BJ (cell line): ENCODE results near the gene PCDH9. TPM values are rescaled to one million over a fixed set of nuclear protein-coding genes. Genes with fewer than 3 reads are reported as not detected.

Source experiments
- CTCF ChIA-PET: fragments of 350-600 bp; formaldehyde crosslinking; extraction: SDS; loops from one replicate; lab custom pipeline; 2021; ENCODE audit warnings: antibody characterized with exemption, inconsistent platforms; lab: Yijun Ruan, JAX
- POLR2A ChIA-PET: fragments of 300-600 bp; sonication (Branson Sonifier 250); formaldehyde crosslinking; extraction: SDS; loops from one replicate; lab custom pipeline; 2021; ENCODE audit warnings: antibody characterized with exemption; lab: Charles Lee
- DNase-seq: peaks from one replicate; pipeline ENCODE4 v3.0.0-alpha.2; 2011; ENCODE audit warnings: low read depth
- H3K27me3 ChIP-seq: 2 replicates; pipeline ENCODE4 v1.6.0; 2011; ENCODE audit warnings: low read length; ENCODE audit not compliant: control insufficient read depth, insufficient read depth
- H3K36me3 ChIP-seq: 2 replicates; pipeline ENCODE4 v1.5.1; 2011; ENCODE audit warnings: low read length; ENCODE audit not compliant: control insufficient read depth, insufficient read depth
- H3K4me3 ChIP-seq: 2 replicates; pipeline ENCODE4 v1.5.1; 2011; ENCODE audit warnings: low read depth, mild to moderate bottlenecking, control low read depth, low read length
- polyA plus RNA-seq: library from polyadenylated mRNA; depleted of rRNA; stranded (reverse); fragments of >200 nt; gene quantifications from 2 replicates; pipeline ENCODE4 v1.2.3, GENCODE V29; 2011
- TF ChIP-seq, protein P1 (sequence below): IDR thresholded peaks from 2 replicates; pipeline ENCODE4 v1.5.1; 2011; ENCODE audit warnings: low read depth, mild to moderate bottlenecking, control low read depth, inconsistent platforms, low read length, moderate library complexity; ENCODE audit not compliant: insufficient read depth

The PCDH9 gene
- polyA plus RNA-seq, 1 experiment: 2.3 TPM

DNA sequence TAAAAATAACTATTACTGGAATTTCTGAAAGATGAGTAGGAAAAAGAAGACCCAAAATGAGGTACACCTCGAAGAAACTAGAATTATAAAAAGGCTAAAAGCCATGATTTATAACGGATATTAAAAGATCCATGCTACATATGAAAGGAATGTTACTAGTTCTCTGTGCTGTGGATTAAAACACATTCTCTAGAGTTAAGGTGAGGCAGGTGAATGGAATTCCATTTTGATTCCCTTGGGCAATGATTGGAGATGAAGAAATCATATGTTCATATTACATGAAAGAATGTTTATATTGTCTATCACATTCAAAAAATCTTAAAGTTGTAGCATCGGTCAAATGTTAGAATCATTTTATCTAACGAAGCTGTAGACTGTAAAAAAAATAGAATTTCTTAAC lies 783.7 kb downstream of the PCDH9 start:
- Histone ChIP-seq H3K27me3 (no peaks in the 10 kb centered on the region), H3K36me3 (no peaks in the 10 kb centered on the region), H3K4me3 (no peak overlapping the region)
- ChIA-PET POLR2A (no interaction called here), CTCF (no interaction called here)
- TF ChIP-seq, protein P1, sequence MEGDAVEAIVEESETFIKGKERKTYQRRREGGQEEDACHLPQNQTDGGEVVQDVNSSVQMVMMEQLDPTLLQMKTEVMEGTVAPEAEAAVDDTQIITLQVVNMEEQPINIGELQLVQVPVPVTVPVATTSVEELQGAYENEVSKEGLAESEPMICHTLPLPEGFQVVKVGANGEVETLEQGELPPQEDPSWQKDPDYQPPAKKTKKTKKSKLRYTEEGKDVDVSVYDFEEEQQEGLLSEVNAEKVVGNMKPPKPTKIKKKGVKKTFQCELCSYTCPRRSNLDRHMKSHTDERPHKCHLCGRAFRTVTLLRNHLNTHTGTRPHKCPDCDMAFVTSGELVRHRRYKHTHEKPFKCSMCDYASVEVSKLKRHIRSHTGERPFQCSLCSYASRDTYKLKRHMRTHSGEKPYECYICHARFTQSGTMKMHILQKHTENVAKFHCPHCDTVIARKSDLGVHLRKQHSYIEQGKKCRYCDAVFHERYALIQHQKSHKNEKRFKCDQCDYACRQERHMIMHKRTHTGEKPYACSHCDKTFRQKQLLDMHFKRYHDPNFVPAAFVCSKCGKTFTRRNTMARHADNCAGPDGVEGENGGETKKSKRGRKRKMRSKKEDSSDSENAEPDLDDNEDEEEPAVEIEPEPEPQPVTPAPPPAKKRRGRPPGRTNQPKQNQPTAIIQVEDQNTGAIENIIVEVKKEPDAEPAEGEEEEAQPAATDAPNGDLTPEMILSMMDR: no peak
- no peak for DNase-seq

DNA sequence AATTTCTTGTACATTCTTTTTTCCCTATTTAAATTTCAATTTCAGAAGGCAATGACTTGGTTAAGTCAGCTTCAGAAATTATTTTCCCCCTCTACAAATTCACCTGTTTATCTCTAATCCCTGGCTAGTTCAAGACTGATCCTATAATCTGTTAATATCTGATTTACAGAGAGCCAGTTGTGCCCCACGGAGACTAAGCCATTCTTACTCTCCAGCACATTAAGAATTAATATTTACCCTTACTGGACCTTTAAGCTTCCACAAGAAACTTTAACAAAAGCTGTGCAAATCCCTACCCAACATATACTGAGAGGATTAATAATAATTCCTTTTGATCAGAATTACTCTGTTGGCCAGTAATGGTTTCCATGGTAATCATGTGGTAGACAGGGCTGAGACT lies 786.2 kb downstream of the PCDH9 start:
- ChIA-PET CTCF (no interaction called here), POLR2A (no interaction called here)
- no peaks in the 10 kb centered on the region for H3K36me3 ChIP-seq
- TF ChIP-seq, protein P1: no peak
- H3K4me3 ChIP-seq: no peak overlapping the region
- H3K27me3 ChIP-seq: no peaks in the 10 kb centered on the region
- no peak for DNase-seq

DNA sequence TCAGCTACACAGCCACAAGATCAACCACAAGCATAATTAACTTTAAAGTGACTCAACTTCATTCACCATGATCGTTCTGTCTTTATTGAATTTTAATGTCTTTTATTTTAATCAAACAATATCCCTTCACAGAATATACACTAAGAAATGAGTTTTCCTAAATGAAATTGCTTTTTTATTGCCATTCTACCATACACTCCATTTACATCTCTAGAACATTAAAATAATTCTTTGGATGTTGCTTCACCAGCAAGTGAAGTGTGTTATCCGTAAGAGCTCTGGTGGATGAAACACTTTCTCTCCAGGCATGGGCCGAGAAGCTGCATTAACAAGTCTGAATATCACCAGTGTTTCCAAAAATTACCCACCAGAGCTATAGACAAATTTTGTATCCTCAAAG lies 789.2 kb downstream of the PCDH9 start:
- Histone ChIP-seq H3K27me3 (no peaks in the 10 kb centered on the region), H3K36me3 (no peaks in the 10 kb centered on the region), H3K4me3 (no peak overlapping the region)
- TF ChIP-seq, protein P1: no peak
- CTCF ChIA-PET: no interaction called here
- no peak for DNase-seq
- POLR2A ChIA-PET: no interaction called here

DNA sequence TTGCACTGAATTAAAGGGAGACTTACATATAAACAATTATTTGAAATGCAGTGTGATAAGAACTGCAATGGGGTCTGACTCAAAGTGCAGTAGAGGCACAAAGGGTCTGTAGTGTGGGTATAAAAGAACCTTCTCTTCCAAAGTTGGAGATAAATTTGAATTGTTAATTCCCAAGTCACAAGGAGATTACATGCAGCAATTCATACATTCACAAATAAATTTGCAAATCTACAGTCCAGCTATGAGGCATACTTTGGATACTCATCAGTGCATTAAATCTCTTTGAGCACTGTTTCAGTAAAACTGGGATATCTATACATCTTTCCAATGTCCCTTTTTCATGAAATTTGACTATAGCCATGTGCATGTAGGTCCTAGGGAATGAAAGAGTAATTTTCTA lies 799.4 kb downstream of the PCDH9 start:
- TF ChIP-seq, protein P1: no peak
- DNase-seq: no peak
- no peak overlapping the region for H3K4me3 ChIP-seq
- H3K27me3 ChIP-seq: no peaks in the 10 kb centered on the region
- ChIA-PET POLR2A (no interaction called here), CTCF (interaction anchor here (1.2 kb wide), 1 partner anchor 97 kb away, joined by 3 read pairs; no protein-coding TSS in a partner anchor)
- H3K36me3 ChIP-seq: no peaks in the 10 kb centered on the region

DNA sequence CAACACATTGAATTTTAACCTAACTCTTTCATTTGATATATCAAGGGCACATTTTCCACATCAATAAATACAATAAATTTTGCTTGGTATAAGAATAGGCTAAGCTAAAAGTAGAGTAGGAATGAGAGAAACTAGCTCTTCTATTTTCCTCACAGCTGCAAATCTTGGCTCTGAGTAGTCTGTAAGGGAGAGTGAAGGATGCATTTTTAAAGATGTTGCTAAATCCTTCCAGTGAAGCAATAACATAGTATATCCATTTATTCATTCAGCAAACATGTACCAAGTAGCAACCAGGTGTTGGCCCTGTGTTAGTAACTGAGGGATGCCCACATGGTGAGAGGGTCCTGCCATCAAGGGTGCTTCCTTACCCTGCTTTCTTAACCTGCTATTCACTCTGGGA lies 799.9 kb downstream of the PCDH9 start:
- Histone ChIP-seq H3K4me3 (no peak overlapping the region), H3K27me3 (no peaks in the 10 kb centered on the region), H3K36me3 (no peaks in the 10 kb centered on the region)
- no peak for DNase-seq
- ChIA-PET POLR2A (no interaction called here), CTCF (interaction anchor here (0.8 to 1.2 kb wide), 2 partner anchors 24 to 98 kb away, joined by 3 read pairs; no protein-coding TSS in a partner anchor)
- TF ChIP-seq, protein P1: no peak
